ENCODE measurements around the gene LRRC4B.

GRCh38 chr19:50552540-50552939 lies 15.7 kb downstream of the LRRC4B start:
- TF ChIP-seq, protein P1, sequence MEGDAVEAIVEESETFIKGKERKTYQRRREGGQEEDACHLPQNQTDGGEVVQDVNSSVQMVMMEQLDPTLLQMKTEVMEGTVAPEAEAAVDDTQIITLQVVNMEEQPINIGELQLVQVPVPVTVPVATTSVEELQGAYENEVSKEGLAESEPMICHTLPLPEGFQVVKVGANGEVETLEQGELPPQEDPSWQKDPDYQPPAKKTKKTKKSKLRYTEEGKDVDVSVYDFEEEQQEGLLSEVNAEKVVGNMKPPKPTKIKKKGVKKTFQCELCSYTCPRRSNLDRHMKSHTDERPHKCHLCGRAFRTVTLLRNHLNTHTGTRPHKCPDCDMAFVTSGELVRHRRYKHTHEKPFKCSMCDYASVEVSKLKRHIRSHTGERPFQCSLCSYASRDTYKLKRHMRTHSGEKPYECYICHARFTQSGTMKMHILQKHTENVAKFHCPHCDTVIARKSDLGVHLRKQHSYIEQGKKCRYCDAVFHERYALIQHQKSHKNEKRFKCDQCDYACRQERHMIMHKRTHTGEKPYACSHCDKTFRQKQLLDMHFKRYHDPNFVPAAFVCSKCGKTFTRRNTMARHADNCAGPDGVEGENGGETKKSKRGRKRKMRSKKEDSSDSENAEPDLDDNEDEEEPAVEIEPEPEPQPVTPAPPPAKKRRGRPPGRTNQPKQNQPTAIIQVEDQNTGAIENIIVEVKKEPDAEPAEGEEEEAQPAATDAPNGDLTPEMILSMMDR (IDR thresholded peaks at IDR 0.05), result no peak
- no peak for TF ChIP-seq POLR2A (IDR thresholded peaks at IDR 0.05)
